OCI-LY7 (cell line): ENCODE measurements around the gene TLE3.
"Not testable (repeated sequence)": the region's sequence is repeated elsewhere in the genome, so short reads cannot be mapped to it uniquely, and the experiment has no call there.

ENCODE experiments used
- CTCF ChIP-seq: fragments of 200-600 bp; sonication (generic); conservative IDR thresholded peaks from 2 replicates; pipeline ENCODE4 v1.5.1; 2014; ENCODE audit warnings: mild to moderate bottlenecking, antibody characterized with exemption, low read length, moderate library complexity, mixed read lengths
- EZH2phosphoT487 ChIP-seq: fragments of 200-600 bp; sonication (generic); IDR thresholded peaks from 2 replicates; pipeline ENCODE4 v1.6.1; 2018; ENCODE audit warnings: low read depth, borderline replicate concordance, mild to moderate bottlenecking, mixed run types, antibody characterized with exemption, low read length, moderate library complexity, mixed read lengths

GRCh38 chr15:70137021-70137420 lies 39.3 kb upstream of the TLE3 start:
- not testable (repeated sequence) for TF ChIP-seq CTCF, EZH2phosphoT487
